Suppressor macrophage treated with lipopolysaccharide for 1 hour (primary cell): ENCODE results near the gene SLTM.
"Not testable (repeated sequence)": the region's sequence is repeated elsewhere in the genome, so short reads cannot be mapped to it uniquely, and the experiment has no call there.

Experiments
- DNase-seq, 3 donors: peaks; one replicate each; pipeline ENCODE4 v3.0.0-alpha.2; 2020 to 2022

The SLTM gene

DNA sequence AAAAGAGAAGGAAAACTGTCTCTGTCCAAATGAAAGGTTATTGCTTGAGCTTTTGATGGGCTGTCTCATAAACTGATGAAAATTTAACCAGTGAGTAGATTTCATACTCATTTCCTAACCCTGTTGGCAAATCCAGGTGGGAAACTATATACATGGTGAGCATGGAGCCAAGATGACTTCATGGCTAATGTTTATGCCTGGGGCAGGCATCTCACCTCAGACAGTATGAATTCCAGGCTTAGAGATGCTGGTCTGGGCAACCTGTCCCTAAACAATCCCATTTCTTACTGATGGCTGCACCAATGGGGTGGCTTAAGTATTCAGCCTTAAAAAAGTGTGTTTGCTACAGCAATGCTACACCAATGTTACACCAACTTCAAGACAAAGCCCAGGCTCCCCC, 58.1 kb downstream of the SLTM start:
- no peak for DNase-seq

DNA sequence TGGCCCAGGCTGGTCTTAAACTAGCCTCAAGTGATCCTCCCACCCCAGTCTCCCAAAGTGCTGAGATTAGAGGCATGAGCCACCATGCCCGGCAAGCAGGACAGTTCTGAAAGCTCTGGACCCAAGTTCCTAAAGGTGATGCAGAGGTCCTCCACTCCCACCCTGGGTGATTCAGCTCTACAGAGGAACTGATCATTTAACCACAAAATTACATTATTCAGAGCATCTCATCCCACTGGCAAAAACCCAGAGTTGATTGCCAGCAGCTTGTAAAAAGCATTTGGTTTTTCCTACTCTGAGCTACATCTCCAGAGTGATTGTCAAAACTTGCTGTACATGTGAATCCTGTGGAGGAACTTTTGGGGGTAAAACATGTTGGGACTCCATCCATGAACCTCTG, 60.2 kb downstream of the SLTM start:
- peak; percentile 22 to 63 (median 46) for DNase-seq

DNA sequence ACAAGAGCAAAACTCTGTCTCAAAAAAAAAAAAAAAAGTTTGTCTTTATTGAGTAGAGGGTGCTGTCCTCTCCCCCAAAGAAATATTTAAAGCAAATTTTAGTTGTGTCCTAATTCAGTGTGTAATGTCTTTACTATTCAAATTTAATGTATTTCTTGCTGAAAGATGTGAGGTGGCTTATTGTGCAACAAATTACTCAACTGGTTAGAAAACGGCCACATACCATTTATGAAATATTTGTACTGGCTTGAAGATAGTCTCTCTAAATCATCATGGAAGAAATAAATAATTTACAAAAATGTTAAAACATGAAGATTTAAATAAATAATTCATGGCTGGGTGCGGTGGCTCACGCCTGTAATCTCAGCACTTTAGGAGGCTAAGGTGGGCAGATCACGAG, 63.0 kb downstream of the SLTM start:
- peak in 2 of 3 donors; percentile 22 to 34 for DNase-seq

DNA sequence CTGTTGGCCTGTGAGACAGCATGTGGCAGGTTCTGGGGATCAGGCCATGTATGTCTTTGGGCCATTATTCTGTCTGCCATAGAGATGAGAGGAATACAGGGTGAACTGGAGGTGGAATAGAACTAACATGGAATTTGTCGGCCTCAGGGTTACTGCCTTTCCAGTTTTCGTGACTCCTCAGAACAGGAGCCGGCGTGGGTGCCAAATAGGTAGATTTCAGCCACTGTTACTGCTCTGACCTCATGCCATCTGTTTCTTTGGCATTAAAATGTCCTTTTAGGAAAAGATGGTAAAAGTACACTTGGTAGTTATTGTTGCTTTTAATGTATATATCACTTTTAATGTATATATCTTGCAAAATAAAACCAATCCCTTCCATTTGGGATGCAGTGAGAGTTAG, 65.6 kb downstream of the SLTM start:
- DNase-seq = no peak

DNA sequence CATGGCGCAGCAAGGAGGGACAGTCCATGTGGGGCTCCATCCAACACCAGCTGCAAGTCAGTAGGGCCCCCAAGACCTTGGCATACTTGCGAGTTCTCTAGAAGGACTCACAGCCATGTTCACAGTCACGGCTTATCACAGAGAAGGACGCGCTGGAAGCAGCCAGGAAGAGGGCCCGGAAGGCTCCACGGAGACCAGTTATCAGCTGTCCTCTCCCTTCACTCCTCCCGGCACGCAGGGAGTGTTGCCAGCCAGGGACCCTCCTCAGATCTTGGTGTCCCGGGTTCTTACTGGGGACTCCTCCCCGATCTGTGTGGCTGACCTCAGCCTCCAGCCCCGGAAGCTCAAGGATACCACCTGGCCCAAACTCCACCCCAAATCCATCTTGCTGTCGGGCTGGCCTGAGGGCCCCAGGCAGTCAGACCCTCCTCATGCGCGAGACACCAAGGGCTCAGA, 68.0 kb downstream of the SLTM start:
- DNase-seq = no peak

DNA sequence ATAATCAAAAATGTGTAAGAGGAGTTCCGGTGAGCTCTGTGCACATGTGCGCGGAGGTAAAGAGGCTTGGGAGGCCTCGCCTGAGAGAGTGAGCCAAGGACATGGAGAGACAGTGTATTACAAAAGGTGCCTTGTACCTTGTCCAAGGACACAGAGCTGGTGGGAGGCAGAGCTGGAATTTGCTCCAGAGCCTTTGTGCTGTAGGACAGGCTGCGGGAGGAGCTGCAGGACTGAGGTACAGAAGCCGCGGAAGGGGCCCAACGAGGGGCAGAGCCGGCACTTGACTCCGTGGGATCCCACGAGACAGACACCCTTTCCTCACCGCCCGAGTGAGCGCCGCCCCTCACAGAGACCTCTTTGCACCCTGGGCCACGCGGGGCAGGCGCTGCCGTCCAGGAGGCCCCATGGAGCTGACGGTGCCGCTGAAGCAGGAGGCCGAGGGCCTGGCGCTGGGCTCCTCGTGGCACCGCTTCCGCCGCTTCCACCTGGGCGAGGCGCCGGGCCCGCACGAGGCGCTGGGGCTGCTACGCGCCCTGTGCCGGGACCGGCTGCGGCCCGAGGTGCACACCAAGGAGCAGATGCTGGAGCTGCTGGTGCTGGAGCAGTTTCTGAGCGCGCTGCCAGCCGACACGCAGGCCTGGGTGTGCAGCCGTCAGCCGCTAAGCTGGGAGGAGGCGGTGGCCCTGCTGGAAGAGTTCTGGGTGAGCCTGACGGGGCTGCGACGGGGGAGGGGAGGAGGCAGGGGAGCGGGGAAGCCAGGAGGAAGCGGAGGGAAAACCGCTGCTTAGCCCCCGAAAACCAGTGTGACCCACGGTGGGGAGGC, 68.7 kb downstream of the SLTM start:
- DNase-seq = peak in 1 of 3 donors; percentile 7

DNA sequence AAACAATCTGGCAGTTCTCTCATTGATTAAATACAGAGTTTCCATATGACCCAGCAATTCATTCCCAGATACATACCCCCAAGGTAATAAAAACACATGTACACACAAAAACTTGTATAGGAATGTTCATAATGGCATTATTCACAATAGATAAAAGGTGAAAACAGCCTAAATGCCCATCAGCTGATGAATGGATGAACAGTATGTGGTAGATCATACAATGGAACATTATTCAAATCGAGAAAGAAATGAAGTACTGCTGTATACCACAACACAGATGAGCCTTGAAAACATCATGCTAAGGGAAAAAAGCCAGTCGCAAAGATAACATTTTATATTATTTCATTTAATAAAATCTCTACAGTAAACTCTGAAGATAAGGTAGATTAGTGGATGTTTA, 71.2 kb downstream of the SLTM start:
- no peak for DNase-seq

DNA sequence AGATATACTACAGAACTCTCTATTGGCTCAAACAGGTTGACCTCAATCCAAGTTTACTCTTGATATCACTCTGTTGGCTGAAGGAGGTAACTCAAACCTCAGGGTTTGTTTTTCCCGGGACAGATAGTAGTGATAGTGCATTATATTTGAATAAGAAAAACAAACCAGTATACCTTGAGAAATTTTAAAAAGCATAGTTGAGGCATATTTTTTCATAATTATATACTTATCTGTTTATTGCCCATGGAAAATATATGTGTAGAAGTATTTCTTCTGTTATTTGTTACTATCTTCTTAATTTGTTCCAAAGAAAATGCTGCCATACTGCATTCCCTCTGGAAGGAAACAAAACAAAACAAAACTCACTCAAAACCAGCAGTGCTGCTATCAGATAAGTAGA, 76.9 kb downstream of the SLTM start:
- DNase-seq = not testable (repeated sequence)

DNA sequence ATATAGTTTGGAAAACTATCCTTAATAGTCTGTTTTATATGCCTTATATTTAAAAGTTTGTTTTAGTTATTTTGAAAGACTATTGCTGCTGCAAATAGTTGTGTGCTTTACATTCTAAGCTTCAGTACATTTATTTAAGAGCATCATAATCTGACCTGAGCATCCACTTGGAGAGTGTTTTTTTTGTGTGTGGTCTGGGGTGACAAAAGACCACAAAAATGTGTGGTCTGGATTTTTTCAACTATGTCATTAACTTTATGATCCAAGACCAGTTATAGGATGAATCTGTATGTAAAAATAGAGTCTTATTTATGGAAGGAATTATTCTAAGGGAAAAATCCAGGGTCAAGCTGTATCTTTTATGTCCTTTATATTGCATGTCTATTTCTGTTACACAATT, 77.4 kb downstream of the SLTM start:
- DNase-seq = no peak

DNA sequence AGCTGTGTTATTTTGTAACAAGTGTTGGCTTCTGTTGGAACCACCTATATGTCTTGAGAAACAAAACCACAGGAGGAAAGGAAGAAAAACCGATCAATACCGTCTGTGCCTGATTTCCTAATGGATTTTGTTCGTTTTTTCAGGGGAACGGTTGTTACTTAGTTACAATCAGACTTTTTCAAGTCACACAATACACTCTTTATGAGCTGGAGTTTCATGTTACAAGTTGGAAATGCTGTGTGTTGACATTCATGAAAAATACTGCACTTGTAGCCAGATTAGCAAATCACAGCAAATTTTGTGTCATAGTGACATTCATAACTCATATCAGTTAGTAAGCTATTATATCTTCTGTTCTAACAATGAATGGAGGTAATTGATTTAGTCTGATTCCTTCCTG, 78.9 kb downstream of the SLTM start:
- DNase-seq = no peak

DNA sequence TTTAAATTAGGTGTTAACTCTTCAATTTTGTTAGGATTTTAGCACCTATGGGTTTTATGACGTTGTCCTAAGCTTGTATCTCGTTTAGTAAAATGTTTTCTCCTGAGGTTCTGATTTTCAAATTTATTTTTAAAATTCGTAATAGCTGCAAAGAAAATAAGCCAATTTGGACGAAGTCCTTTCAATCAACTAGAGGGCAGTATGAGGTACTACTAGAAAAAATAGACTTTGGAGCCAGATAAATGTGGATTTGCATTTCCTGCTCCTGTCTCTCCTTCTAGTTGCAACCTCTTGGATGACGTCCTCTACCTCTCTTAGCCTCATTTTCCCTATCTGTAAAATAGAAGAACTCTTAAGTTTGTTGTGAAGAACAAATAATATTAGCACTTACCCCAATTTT, 81.1 kb downstream of the SLTM start:
- DNase-seq = no peak

DNA sequence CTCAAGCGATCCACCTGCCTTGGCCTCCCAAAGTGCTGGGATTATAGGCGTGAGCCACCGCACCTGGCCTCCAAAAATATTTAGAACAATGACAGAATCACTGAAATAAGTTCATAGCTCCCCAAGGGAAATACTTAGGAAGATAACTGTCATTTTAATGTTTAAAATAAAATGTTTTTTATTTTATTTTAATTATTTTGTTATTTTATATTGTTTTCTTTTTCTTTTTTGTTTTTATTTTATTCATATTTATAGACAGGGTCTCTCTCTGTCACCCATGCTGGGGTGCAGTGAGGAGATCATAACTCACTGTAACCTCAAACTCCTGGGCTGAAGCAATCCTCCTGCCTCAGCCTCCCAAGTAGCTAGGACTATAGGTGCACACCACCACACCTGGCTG, 82.3 kb downstream of the SLTM start:
- DNase-seq = not testable (repeated sequence)

DNA sequence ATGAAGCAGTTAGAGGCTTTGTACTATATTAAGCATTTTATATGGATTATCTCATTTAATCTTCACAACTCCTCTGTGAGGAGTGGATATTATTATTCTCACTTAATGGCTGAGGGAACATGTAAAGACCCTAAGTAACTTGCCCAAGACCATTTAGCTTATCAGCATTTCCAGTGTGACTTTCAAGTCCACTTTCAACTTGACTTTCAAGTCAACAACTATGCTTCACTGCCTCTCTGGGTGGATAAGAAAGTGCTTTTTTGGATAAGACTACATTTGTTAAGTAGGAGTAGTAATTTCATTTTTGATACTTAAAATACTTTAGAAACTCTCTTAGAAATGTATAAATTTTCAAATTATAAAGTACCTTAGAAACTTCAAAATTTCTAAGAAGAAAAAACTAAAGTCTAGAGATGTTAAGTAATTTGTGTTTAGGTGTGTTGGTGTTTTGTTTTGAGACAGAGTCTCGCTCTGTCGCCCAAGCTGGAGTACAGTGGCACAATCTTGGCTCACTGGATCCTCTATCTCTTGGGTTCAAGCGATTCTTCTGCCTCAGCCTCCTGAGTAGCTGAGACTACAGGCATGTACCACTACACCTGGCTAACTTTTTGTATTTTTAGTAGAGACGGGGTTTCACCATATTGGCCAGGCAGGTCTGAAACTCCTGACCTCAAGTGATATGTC, 90.6 kb downstream of the SLTM start:
- DNase-seq = no peak

DNA sequence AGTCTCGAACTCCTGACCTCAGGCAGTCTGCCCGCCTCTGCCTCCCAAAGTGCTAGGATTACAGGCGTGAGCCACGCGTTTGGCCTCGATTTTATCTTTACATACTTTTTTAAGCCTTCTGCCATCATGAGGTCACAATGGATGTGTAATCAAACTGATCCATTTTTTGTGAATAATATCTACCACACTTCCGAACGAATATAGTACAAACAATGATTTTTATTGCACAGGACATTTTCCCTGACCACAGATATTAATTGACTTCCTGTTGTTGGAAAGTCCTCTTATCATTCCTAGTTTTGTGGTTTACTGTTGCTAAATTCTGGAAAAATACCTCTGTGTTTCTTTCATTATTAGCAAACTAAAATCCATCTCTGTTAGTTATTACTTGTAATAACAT, 93.4 kb downstream of the SLTM start:
- DNase-seq = no peak

DNA sequence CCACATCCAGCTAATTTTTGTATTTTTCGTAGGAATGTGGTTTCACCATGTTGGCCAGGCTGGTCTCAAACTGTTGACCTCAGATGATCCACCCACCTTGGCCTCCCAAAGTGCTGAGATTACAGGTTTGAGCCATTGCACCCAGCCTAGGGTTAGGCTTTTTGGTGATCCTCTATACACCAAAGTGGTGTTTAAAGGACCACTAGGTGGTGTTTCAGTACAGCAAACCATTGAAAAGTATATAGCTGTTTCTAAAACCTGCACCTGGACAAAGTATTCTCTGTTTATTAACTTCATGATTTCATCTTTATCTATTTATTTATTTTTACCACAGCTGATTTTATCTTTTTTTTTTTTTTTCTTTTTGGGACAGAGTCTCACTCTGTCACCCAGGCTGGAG, 94.0 kb downstream of the SLTM start:
- no peak for DNase-seq

DNA sequence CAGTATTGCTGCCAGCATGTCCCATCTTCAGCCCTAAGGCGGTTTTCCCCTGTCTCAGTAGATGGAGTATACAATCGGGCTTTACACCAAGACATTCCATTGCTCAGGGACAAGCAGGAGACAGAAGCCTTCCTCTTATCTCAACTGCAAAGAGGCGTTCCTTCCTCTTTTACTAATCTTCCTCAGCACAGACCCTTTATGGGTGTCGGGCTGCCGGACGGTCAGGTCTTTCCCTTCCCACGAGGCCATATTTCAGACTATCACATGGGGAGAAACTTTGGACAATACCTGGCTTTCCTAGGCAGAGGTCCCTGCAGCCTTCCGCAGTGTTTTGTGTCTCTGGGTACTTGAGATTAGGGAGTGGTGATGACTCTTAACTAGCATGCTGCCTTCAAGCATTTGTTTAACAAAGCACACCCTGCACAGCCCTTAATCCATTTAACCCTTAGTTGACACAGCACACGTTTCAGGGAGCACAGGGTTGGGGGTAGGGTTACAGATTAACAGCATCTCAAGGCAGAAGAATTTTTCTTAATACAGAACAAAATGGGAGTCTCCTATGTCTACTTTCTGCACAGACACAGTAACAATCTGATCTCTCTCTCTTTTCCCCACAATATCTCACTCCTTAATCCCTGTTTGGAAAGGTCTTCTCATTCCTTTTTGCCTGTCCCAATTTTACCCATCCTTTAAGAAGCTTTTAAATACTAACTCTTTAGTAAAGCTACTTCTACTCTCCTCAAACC, 99.6 kb downstream of the SLTM start:
- DNase-seq = not testable (repeated sequence)

DNA sequence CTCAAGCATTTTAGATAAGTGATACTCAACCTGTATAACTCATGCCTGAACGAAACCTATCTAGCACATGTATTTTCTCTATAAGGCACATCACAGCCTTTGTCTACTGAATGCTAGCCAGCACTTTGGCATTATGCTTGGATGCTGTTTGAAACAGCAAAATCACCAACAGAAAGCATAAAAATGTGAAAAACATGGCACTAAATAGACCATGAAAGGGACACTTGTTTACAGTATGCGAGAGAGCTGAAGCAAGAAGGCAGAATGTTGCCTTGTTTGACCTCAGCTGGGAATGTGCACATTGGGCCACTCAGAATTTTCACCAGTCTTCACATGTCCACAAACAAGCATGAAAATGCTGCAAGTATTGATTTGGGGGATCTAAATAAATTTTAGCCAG, 102.9 kb downstream of the SLTM start:
- DNase-seq = no peak
